Adrenal gland (tissue), 5 donors: ENCODE results near the gene DCAF11.

Experiments
- CTCF ChIP-seq, 6 experiments: fragments of 450-650 bp in 4 of 6; fragments of 200-600 bp in 2 of 6; sonication (generic) in 1 of 6; IDR thresholded peaks; 1 replicate in 5 of 6; 2 replicates in 1 of 6; pipeline versions ENCODE4 v1.5.1 to v1.8.0; 2016 to 2021; ENCODE audit warnings: antibody characterized with exemption in 6 of 6, mild to moderate bottlenecking in 2 of 6, moderate library complexity in 1 of 6
- POLR2A ChIP-seq, 2 donors: fragments of 450-650 bp; IDR thresholded peaks; one replicate each; pipeline ENCODE4 v1.6.1; 2017; ENCODE audit warnings: antibody characterized with exemption in 2 of 2, mild to moderate bottlenecking in 2 of 2, moderate library complexity in 1 of 2
- donor health status: DM: no; HTN: no; CAD: no.

DNA sequence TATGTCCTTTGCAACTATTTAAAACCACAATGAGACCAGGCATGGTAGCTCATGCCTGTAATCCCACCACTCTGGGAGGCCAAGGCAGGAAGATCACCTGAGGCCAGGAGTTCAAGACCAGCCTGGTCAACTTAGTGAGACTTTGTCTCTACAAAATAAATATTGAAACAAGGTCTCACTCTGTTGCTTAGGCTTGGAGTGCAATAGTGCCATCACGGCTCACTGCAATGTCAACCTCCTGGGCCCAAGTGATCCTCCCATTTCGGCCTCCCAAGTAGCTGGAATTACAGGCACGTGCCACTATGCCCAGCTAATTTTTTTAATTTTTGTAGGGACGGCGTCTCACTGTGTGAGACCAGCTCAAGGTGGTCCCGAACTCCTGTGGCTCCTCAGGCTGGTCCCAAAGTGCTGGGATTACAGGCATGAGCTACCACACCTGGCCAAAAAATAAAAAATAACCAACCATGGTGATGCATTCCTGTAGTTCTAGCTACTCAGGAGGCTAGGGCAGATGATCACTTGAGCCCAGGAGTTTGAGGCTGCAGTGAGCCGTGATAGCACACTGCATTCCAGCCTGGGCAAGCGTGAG, 14.9 kb downstream of the DCAF11 start:
- no peak for TF ChIP-seq CTCF (IDR thresholded peaks at IDR 0.05)
- no peak for TF ChIP-seq POLR2A (IDR thresholded peaks at IDR 0.05)
